Measurements from ENCODE around the gene CIPC.

DNA sequence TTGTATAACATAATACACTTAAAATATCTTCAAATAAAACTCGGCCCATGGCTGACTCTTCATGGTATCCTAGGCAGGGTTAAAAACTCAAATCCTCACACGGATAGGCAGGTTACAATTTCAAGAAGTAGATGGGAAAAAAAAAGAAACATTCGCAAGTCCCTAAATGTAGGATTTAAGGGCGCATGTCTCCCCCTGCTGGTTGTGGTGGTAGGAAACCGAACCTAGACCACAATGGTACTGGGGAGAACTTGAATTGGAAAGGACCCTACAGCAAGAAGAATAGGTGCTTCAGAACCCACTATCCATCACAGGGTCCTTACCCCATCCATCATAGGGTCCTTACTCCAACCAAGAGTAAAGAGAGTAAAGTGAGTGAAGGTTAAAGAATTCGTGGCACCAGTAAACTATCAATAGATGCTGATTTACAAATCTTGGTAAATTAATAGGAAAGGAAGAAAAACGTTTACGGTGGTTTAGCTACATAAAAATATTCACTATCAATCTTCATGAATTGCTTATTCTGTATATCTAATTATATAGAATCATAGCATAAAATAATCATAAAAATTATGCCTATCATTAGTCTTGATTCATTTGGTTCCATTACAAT is 3.3 kb upstream of the CIPC start:
- TF ChIP-seq, protein P1, sequence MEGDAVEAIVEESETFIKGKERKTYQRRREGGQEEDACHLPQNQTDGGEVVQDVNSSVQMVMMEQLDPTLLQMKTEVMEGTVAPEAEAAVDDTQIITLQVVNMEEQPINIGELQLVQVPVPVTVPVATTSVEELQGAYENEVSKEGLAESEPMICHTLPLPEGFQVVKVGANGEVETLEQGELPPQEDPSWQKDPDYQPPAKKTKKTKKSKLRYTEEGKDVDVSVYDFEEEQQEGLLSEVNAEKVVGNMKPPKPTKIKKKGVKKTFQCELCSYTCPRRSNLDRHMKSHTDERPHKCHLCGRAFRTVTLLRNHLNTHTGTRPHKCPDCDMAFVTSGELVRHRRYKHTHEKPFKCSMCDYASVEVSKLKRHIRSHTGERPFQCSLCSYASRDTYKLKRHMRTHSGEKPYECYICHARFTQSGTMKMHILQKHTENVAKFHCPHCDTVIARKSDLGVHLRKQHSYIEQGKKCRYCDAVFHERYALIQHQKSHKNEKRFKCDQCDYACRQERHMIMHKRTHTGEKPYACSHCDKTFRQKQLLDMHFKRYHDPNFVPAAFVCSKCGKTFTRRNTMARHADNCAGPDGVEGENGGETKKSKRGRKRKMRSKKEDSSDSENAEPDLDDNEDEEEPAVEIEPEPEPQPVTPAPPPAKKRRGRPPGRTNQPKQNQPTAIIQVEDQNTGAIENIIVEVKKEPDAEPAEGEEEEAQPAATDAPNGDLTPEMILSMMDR (conservative IDR thresholded peaks at IDR 0.05) = peak; percentile 93
- no peak for TF ChIP-seq ZFX (IDR thresholded peaks at IDR 0.05)

Measured in C4-2B (cell line).